Activated naive CD8-positive, alpha-beta T cell treated with anti-CD3 and anti-CD28 coated beads for 36 hours (primary cell): ENCODE measurements around the gene CAST. TPM values are rescaled to one million over a fixed set of nuclear protein-coding genes. Genes with fewer than 3 reads are reported as not detected.

Experiments used
- DNase-seq: peaks from one replicate; pipeline ENCODE4 v3.0.0; 2021
- H3K27ac Mint-ChIP-seq: one replicate; pipeline ENCODE4 v1.8.0; 2022; ENCODE audit warnings: mild to moderate bottlenecking, moderate library complexity, mixed read lengths
- H3K27me3 Mint-ChIP-seq: one replicate; pipeline ENCODE4 v1.8.0; 2022; ENCODE audit warnings: mild to moderate bottlenecking, mixed read lengths
- H3K36me3 Mint-ChIP-seq: one replicate; pipeline ENCODE4 v1.8.0; 2021; ENCODE audit warnings: mild to moderate bottlenecking, mixed read lengths
- H3K4me1 Mint-ChIP-seq: one replicate; pipeline ENCODE4 v1.8.0; 2021; ENCODE audit warnings: mixed read lengths
- H3K4me3 Mint-ChIP-seq: one replicate; pipeline ENCODE4 v1.8.0; 2022; ENCODE audit warnings: mild to moderate bottlenecking, moderate library complexity, mixed read lengths
- H3K9me3 Mint-ChIP-seq: one replicate; pipeline ENCODE4 v1.8.0; 2022; ENCODE audit warnings: mixed read lengths
- total RNA-seq, 2 experiments: library from RNA; stranded (reverse); gene quantifications; one replicate each; pipeline ENCODE4 v1.2.3, GENCODE V29; 2021

CAST gene
- total RNA-seq, 2 experiments from 2014 or later = 121 to 123 TPM

DNA sequence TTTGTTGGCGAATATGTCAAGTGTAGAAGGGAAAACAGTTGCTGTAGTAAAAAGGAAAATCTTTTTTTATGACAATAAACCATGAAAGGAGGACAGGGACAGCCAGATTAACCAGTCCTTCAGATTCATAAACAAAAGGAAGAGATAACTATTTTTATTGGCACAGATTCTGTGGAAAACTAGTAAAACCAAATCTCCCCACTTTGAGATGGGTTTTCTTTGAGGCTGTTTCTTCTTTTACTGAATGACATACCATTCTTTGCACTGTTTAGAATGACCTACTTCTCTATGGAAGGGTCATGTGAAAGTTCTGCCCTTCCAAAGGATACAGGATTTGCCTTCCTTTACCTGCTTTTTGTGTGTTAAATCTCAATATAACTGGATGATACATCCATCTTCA is 13.7 kb downstream of the CAST start:
- Mint-ChIP-seq H3K4me1 (peaks cover 7% of the 10 kb centered on the region), H3K27ac (no peak overlapping the region), H3K9me3 (no peaks in the 10 kb centered on the region), H3K4me3 (no peak overlapping the region), H3K36me3 (peaks cover 15% of the 10 kb centered on the region), H3K27me3 (no peaks in the 10 kb centered on the region)
- no peak for DNase-seq

DNA sequence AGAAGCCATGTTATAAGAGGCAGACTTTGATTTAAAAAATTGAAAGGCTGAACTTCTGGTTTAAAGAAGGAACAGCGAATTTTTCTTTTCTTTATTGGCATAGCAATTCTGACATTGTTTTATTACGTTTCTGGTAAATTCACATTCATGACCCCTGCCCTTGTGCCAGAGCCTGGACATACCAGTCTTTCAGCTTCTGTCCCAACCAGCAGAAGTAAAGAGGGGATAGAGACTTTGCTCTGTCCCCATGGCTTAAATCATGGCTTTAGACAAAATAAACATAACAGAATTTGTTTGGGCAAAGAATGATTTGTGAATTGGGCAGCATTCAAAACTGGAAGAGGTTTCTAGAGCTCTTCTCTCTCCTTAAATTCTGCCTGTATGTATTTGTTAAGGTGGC is 15.3 kb downstream of the CAST start:
- H3K4me1 Mint-ChIP-seq = no peaks in the 10 kb centered on the region
- peaks cover 8% of the 10 kb centered on the region for H3K36me3 Mint-ChIP-seq
- no peak overlapping the region for H3K27ac Mint-ChIP-seq
- H3K4me3 Mint-ChIP-seq = no peak overlapping the region
- no peaks in the 10 kb centered on the region for H3K9me3 Mint-ChIP-seq
- no peak for DNase-seq
- H3K27me3 Mint-ChIP-seq = no peaks in the 10 kb centered on the region

DNA sequence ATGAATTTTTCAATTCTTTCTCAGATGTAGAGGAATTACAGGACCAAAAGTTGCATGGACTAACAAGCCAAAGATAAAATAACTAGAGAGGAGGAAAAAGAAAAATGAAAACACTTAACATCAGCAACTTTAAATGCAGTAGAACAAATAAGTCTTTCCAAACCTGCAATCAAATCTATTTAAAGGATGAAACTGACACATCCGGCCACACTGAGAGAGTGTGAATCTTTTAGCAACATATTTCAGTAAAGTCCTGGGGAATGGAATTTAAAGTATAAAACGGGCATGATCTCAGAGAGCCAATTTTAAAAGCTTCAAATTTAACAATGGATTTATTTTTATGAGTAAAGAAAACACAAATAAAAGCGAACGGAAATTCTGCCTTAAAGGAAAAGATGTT is 17.1 kb downstream of the CAST start:
- Mint-ChIP-seq H3K4me1 (peaks cover 7% of the 10 kb centered on the region), H3K36me3 (peaks cover 8% of the 10 kb centered on the region), H3K27me3 (no peaks in the 10 kb centered on the region), H3K27ac (no peak overlapping the region), H3K4me3 (no peak overlapping the region), H3K9me3 (no peaks in the 10 kb centered on the region)
- DNase-seq = no peak

DNA sequence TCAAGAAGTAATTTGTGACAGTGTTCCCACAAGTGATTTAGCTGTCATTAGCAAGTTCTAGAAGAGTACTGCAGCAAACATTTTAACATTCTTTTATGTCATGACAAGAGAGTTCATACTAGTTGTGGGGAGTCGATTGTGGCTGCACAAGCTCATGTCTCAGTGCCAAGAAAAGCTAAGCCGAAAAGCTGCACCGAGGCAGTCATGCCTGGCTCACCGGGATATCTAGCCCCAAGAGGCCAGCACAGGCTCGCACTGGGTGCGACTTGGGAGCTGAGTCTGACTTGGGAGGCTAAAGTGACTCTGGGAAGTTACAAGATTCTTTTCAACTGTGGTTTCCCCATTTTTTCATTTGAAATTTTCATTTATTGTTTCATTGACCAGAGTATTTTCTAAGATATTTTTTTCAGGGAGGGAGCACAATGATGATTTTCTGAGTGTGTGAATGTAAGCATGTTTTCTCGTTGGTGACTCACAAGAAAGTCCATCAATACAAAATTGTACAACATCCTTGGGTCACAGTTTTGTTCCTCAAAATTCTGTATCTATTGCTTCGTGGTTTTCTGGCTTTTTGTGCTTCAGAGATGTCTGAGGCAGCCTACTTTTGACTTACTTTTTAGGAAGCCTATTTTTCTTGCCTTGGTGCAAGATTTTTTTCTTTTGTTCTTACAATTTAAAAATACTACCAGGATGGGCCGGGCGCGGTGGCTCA is 18.7 kb downstream of the CAST start:
- peaks cover 8% of the 10 kb centered on the region for H3K36me3 Mint-ChIP-seq
- no peak for DNase-seq
- H3K4me1 Mint-ChIP-seq = peaks cover 7% of the 10 kb centered on the region
- H3K27ac Mint-ChIP-seq = no peak overlapping the region
- H3K9me3 Mint-ChIP-seq = no peaks in the 10 kb centered on the region
- H3K4me3 Mint-ChIP-seq = no peak overlapping the region
- no peaks in the 10 kb centered on the region for H3K27me3 Mint-ChIP-seq

DNA sequence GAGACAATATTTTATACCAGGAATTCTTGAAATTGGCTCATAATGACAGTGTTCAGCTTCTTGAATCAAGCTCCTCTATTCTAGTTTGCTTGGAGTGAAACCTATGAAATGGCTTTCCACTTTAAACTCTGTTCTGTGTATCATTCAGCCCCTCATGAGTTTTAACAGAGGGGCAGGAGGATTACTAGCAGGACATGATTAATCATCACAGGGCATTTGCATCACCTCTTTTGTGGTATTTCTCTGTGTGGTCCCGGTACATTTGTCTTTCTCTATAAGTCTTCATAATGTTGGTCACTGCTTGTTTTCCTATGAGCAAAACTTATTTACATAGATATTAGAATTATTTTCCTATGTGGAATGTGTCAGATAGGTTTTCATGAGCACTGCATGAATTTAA is 21.2 kb downstream of the CAST start:
- DNase-seq = no peak
- Mint-ChIP-seq H3K27me3 (no peaks in the 10 kb centered on the region), H3K27ac (no peak overlapping the region), H3K36me3 (peaks cover 7% of the 10 kb centered on the region), H3K4me3 (no peak overlapping the region), H3K9me3 (no peaks in the 10 kb centered on the region), H3K4me1 (peaks cover 18% of the 10 kb centered on the region)

DNA sequence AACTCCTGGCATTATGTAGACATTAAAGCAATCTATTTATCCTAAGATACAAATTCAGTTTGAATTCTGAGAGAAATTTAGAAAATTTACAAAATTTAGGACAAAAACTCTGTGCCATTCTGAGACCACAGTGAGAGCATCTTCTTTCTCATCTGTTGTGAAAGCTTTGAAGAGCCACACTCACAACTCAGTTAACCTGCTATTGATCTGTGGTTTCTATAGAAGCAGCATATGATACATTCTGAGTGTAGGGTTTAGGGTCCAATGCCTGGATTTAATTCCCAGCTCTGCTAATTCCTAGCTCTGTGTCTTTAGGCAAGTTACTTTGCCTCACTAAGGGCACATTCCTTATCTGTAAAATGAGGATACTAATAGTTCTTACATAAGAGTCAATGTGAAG is 21.6 kb downstream of the CAST start:
- Mint-ChIP-seq H3K9me3 (no peaks in the 10 kb centered on the region), H3K36me3 (peaks cover 7% of the 10 kb centered on the region), H3K4me1 (peaks cover 18% of the 10 kb centered on the region), H3K27ac (no peak overlapping the region), H3K4me3 (no peak overlapping the region), H3K27me3 (no peaks in the 10 kb centered on the region)
- DNase-seq = no peak

DNA sequence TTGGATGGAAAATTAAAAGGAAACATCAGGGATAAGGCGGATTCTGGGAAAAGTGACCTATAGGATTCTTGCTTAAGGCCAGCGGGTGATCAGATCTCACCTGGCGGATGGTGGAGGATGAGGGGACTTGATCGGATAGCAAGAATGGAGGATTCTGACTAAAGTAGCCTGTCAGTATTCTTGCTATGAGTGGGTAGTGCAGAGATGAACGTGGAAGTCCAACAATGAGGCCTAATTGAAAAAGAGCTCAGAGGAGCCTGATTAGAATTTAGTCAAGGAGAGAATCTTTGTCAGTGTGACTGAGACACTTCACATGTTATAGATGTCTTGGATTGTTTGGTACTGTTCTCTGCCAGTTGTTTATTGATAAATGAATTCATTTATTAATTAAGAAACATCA is 24.9 kb downstream of the CAST start:
- DNase-seq = no peak
- no peak overlapping the region for H3K4me3 Mint-ChIP-seq
- H3K36me3 Mint-ChIP-seq = peaks cover 3% of the 10 kb centered on the region
- peaks cover 18% of the 10 kb centered on the region for H3K4me1 Mint-ChIP-seq
- H3K9me3 Mint-ChIP-seq = no peaks in the 10 kb centered on the region
- no peaks in the 10 kb centered on the region for H3K27me3 Mint-ChIP-seq
- peak overlapping the region; percentile 17 for H3K27ac Mint-ChIP-seq

DNA sequence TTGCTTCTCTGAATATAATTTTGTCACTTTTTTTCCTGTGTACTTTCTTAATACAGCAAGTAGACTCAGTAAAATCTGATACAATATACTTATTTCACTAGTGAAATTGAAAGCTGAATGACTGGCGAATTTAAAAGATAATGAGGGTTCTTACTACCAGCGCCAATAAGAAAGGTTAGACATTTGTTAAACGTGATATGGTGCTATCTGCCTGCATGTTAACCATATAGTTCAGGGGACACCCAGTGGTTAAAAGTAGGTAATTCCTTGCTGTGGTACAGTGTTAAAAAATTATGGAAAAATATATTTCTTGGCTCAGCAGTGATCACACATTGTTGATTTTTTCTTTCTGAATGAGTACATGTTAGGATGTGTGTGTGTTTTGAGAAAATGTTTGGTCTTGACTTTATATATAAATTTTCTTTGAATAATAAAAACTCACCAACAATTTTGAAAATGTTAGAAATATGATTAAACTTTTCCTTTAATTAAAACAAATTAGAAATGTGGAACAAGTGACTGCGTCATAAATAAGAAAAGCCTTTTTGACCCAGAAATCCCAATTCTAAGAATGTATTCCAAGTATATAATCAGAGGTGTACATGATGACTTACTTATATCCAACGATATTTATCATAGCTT is 25.8 kb downstream of the CAST start:
- Mint-ChIP-seq H3K9me3 (no peaks in the 10 kb centered on the region), H3K27ac (no peak overlapping the region), H3K27me3 (no peaks in the 10 kb centered on the region), H3K4me1 (peaks cover 16% of the 10 kb centered on the region), H3K36me3 (peaks cover 3% of the 10 kb centered on the region), H3K4me3 (peak overlapping the region; percentile 42)
- DNase-seq = no peak

DNA sequence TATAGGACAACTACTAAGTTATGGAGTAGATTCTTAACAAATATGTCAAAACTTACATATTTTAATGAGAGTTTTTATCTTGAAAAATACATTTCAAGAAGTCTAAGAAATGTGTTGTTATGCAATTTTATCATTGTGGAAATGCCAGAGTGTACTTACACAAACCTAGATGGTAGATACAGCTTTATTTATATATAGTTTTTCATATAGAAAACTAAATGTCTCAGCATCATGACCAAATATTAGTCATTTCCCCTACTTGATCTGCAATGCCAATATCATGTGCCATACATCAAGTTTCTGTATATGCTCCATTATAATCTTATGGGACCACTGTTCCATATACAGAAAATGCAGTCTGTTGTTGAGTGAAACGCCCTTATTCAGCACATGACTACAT is 28.7 kb downstream of the CAST start:
- Mint-ChIP-seq H3K27me3 (no peaks in the 10 kb centered on the region), H3K27ac (no peak overlapping the region), H3K4me1 (peaks cover 11% of the 10 kb centered on the region), H3K9me3 (no peaks in the 10 kb centered on the region), H3K4me3 (no peak overlapping the region), H3K36me3 (peaks cover 3% of the 10 kb centered on the region)
- DNase-seq = no peak

DNA sequence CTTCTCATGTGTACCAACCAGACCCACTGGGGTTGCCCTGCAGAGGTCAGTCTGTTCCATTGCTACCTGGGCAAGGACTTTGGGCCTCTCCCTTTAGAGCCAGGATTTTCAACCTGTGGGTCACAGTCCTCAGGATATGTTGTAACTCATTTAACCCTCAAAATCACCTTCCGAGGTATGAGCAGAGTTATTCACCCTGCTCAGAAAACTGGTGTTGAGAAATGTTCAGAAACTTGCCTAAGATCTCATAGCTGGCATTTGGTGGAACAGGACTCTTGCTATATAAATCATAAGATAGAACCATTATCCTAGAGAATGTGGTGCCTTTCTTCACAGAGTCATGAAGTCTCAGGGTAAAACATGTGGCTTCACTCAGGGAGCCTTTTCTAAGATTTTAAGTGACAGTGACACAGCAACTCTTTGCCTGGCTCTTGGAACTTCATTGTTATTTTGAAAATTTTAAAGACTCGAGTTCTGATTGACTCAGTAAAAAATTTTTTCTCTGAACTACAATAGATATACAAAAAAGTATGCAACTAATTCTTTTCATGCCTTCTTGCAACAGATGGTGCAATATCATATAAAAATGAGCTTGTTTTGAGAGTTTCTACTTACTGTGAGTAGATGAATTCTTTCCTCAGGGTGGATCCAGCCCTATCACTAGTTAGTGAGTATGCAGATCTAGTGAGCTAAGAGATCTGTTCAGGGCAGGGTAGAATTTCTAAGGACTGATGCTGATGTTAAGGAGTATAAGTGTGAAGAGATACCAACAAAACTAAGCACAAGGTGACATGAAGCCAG is 29.5 kb downstream of the CAST start:
- H3K4me3 Mint-ChIP-seq = no peak overlapping the region
- no peaks in the 10 kb centered on the region for H3K27me3 Mint-ChIP-seq
- DNase-seq = no peak
- H3K27ac Mint-ChIP-seq = no peak overlapping the region
- peaks cover 11% of the 10 kb centered on the region for H3K4me1 Mint-ChIP-seq
- H3K36me3 Mint-ChIP-seq = no peaks in the 10 kb centered on the region
- H3K9me3 Mint-ChIP-seq = no peaks in the 10 kb centered on the region

DNA sequence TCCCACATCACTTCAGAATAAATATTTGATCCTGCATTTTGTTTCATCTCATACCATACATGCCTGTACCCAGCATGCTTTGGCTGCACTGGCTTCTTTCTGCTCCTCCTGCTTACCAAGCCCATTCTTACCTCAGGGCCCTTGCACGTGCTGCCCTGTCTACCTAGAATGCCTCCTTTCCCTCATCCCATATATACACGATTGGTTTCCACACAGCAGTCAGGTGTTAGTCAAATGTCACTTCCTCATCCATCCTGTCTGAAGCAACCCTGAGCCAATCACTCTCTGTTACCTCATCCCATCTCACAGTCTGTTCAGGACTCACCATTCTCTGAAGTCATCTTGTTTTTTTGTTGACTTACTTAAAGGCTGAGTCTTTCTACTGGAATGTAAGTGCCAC is 30.3 kb downstream of the CAST start:
- H3K4me1 Mint-ChIP-seq = peaks cover 4% of the 10 kb centered on the region
- no peaks in the 10 kb centered on the region for H3K9me3 Mint-ChIP-seq
- H3K27me3 Mint-ChIP-seq = no peaks in the 10 kb centered on the region
- no peak for DNase-seq
- H3K4me3 Mint-ChIP-seq = no peak overlapping the region
- H3K36me3 Mint-ChIP-seq = no peaks in the 10 kb centered on the region
- no peak overlapping the region for H3K27ac Mint-ChIP-seq

DNA sequence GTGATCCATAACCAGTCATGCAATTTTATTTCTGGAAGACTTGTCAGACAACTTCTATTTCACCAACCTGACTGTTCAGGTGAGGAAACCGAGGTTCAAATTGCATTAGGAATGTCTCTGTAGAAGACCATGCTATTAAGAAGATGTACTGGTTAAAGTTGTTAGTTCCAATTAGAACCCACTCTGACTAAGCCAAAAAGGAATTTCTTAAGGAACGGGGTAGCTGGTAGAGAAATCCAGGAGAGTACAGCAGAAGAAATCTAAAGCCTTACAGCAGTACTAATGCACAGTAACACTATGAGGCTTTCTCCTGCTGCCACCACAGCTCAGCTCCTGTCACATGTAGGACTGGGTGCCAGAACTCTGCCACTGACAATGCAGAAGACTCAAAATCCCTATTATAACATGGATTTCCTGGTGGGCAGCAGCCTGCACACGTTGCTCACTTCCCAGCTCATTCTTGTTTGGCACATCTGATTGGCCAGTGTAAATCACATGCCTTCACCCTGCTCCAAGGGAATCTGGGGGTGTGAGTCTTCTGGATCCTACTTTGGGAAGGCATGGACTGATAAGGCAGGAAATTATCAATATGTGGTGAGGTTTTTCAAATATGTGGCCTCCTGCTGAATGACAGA is 37.1 kb downstream of the CAST start:
- no peaks in the 10 kb centered on the region for H3K27me3 Mint-ChIP-seq
- no peak overlapping the region for H3K4me3 Mint-ChIP-seq
- H3K9me3 Mint-ChIP-seq = no peaks in the 10 kb centered on the region
- no peak overlapping the region for H3K27ac Mint-ChIP-seq
- DNase-seq = no peak
- H3K4me1 Mint-ChIP-seq = peaks cover 29% of the 10 kb centered on the region
- H3K36me3 Mint-ChIP-seq = peaks cover 4% of the 10 kb centered on the region

DNA sequence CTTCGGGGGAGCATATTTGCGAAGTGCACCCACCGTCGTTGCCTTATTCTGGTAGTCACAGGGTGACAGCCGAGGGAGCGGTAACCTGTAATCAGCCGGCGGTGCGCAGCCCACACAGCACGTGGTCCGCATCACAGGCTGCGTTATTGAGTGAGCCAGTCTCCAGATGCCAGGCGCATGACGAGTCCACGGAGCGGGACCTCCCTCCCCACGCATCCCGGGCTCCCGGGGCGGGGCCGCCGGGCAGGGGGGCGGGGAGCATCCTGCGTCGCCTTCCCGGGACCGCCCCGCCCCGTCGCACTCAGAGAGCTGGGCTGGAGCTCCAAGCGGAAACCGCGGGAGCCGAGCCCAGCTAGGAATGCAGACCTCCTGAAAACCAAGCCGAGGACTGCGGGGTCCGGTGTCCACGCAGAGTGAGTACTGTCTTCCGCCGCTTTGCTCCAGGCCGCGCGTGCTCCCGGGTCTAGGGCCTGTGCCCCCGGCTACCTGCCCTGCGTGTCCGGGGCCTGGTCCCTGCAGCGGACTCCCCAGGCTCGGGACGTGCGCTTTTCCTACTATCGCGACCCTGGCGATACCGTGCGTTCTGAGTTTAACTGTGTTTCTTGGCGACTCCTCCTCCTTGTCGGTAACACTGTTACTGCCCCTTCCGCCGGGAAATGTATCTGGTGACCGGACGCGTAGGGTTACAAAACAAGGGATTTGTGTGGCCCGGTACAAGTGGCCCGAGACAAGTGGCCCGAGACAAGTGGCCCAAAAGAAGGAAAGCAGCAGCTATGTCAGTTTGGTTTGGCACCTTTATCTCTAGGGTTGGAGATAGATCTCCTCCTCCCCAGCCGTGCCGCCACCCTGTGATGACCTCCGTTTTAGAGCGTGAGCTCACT is 40.6 kb downstream of the CAST start:
- H3K27me3 Mint-ChIP-seq = no peaks in the 10 kb centered on the region
- H3K4me1 Mint-ChIP-seq = peaks cover 44% of the 10 kb centered on the region
- H3K27ac Mint-ChIP-seq = peak overlapping the region; percentile 95
- H3K9me3 Mint-ChIP-seq = no peaks in the 10 kb centered on the region
- peak overlapping the region; percentile 92 for H3K4me3 Mint-ChIP-seq
- peak; percentile 86 for DNase-seq
- peaks cover 6% of the 10 kb centered on the region for H3K36me3 Mint-ChIP-seq

DNA sequence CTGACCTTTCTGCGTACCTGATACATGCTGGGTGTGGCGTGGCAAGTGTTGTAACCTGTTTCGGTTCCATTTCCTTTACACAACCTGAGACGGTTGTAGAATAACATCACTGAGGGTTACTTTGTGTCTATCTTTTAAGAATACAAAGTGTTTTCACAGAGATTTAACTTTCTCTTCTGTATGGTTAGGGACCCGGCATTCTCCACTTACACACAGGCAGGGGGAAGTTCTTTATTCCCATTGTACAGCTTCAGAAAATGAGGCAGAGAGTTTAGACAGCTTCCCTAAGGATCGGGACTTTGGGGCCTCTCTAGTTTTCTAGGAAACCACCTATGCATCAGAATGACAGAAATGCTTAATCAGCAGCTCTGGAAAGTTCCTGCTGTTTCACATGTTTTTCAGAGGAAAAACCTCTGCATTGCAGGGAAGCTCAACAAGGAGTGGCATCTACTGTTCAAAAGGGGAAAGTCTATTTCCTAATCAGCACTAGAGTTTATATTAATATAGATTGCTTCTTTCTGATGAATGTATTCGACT is 41.3 kb downstream of the CAST start:
- Mint-ChIP-seq H3K27ac (peak overlapping the region; percentile 95), H3K27me3 (no peaks in the 10 kb centered on the region), H3K36me3 (peaks cover 3% of the 10 kb centered on the region), H3K9me3 (no peaks in the 10 kb centered on the region), H3K4me1 (peaks cover 49% of the 10 kb centered on the region), H3K4me3 (peak overlapping the region; percentile 92)
- no peak for DNase-seq
